GM12891 (cell line): Measurements from ENCODE around the gene RBM38.
"Not testable (repeated sequence)": the region's sequence is repeated elsewhere in the genome, so short reads cannot be mapped to it uniquely, and the experiment has no call there.

Experiments
- DNase-seq: peaks from one replicate; pipeline ENCODE4 v3.0.0; 2011; ENCODE audit warnings: low spot score; ENCODE audit not compliant: insufficient read length
- FAIRE-seq: peaks from 2 replicates; lab custom pipeline; 2011; peaks lifted over from hg19 to GRCh38; lab: Jason Lieb, UNC
- PAX5 ChIP-seq: IDR thresholded peaks from 2 replicates; pipeline ENCODE4 v1.6.1; 2011; ENCODE audit warnings: low read length, moderate library complexity, mild to moderate bottlenecking; ENCODE audit not compliant: insufficient read depth, severe bottlenecking
- POLR2A ChIP-seq: IDR thresholded peaks from 2 replicates; pipeline ENCODE4 v1.6.1; 2011; ENCODE audit warnings: low read depth, low read length, control low read depth
- POLR2AphosphoS5 ChIP-seq: IDR thresholded peaks from 2 replicates; pipeline ENCODE4 v1.6.1; 2011; ENCODE audit warnings: low read depth, low read length, control low read depth
- POU2F2 ChIP-seq: IDR thresholded peaks from 2 replicates; pipeline ENCODE4 v1.6.1; 2011; ENCODE audit warnings: low read depth, mild to moderate bottlenecking, control low read depth, low read length, moderate library complexity
- SPI1 ChIP-seq: IDR thresholded peaks from 2 replicates; pipeline ENCODE4 v1.6.1; 2011; ENCODE audit warnings: low read depth, low read length, control low read depth
- TAF1 ChIP-seq: IDR thresholded peaks from 2 replicates; pipeline ENCODE4 v1.6.1; 2011; ENCODE audit warnings: low read depth, low read length, control low read depth

RBM38 gene

DNA sequence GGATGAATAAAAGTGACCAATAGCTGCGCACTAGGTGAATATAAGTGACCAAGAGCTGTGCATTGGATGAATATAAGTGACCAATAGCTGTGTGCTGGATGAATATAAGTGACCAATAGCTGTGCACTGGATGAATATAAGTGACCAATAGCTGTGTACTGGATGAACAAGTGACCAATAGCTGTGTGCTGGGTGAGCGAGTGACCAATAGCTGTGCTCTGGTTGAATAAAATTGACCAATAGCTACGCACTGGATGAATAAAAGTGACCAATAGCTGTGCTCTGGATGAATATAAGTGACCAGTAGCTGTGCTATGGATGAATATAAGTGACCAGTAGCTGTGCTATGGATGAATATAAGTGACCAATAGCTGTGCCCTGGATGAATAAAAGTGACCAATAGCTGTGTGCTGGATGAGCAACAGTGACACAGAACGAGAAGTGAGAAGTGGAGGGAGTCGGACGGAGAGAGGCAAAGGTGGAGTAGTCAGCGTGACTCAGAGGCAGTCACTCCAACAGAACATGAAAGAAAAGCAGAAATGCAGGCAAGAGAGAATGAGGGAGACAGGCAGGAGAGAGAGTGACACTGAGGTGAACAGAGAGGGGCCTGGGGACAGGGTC lies 38.5 kb downstream of the RBM38 start:
- peak; percentile 71 for TF ChIP-seq SPI1
- no peak for TF ChIP-seq TAF1
- no peak for DNase-seq
- FAIRE-seq, result peak; percentile 84

DNA sequence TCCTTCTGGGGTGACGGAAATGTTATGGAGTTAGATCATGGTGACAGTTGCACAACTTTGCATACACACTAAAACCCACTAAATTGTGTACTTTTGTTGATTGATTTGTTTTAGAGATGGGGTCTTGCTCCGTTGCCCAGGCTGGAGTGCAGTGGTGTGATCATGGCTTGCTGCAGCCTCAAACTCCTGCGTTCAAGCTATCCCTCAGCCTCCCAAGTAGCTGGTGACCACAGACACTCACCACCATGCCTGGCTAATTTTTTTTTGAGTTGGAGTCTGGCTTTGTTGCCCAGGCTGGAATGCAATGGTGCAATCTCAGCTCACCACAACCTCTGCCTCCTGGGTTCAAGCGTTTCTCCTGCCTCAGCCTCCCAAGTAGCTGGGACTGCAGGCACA lies 39.0 kb downstream of the RBM38 start:
- FAIRE-seq, DNase-seq: not testable (repeated sequence)

DNA sequence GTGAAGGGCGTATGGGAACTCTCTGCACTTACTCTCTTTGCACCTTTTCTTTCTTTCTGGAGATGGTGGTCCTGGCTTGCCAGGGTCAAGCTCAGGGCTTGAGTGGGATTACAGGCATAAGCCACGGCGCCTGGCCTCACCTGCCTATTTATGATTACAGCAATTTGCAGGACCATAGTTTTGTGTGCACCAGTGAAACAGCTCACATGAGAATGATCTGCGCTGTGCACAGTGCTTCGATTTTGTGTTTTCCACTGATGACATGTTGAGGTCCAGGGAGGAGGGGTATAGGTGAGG lies 40.3 kb downstream of the RBM38 start:
- TF ChIP-seq POLR2AphosphoS5 (no peak), SPI1 (no peak), POLR2A (no peak), TAF1 (no peak), PAX5 (no peak), POU2F2 (no peak)
- FAIRE-seq, result no peak
- DNase-seq, result no peak

DNA sequence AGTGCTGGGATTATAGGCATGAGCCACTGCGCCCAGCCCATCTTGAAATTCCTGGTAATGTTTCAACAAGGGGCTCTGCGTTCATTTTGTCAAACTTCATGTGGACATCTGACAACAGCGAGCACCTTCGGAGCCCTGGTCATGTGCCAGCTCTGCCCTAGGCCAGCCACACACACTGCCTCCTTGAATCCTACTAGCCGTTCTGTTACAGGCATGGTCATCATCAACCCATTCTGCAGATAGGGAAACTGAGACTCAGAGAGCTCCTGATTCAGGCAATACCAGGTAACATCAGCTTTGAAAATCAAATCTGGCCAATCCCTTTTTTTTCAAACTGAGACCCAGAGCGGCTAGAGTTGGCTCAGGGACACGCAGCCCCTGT lies 41.3 kb downstream of the RBM38 start:
- no peak for FAIRE-seq
- DNase-seq, result no peak
- TF ChIP-seq POLR2AphosphoS5, result no peak
- no peak for TF ChIP-seq POLR2A
- no peak for TF ChIP-seq PAX5
- no peak for TF ChIP-seq SPI1
- no peak for TF ChIP-seq POU2F2
- TF ChIP-seq TAF1, result no peak

DNA sequence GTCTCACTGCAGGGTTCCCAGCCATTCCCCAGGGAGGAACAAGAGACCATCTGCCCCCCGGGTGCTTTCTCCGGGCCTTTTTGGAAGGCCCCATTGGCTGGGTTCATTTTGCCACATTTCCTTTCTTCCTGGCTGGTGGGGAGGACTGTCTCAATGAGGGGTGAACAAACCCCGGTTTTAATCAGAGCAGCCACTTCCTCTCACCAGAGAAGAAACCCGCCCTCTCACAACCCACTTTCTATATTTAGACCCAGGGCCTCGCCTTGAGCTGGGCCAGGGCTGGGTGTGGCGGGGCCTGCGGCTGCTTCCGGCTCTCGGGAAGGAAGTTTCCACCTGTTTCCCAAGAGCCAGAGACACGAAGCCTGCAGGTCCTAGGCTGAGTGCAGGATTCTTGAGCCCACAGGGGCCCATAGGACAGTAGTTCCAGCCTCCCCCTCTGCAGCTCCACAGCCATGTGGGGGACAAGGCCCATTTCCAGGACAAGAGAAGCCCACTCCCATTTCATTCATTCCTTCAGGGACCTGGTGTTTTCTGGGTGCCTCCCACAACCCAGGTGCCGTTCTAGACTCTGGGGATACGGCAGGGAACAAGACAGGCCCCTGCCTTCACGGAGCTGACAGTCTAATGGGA lies 41.8 kb downstream of the RBM38 start:
- DNase-seq (peak; percentile 94), FAIRE-seq (peak; percentile 33)
- no peak for TF ChIP-seq POLR2AphosphoS5
- peak; percentile 91 for TF ChIP-seq SPI1

DNA sequence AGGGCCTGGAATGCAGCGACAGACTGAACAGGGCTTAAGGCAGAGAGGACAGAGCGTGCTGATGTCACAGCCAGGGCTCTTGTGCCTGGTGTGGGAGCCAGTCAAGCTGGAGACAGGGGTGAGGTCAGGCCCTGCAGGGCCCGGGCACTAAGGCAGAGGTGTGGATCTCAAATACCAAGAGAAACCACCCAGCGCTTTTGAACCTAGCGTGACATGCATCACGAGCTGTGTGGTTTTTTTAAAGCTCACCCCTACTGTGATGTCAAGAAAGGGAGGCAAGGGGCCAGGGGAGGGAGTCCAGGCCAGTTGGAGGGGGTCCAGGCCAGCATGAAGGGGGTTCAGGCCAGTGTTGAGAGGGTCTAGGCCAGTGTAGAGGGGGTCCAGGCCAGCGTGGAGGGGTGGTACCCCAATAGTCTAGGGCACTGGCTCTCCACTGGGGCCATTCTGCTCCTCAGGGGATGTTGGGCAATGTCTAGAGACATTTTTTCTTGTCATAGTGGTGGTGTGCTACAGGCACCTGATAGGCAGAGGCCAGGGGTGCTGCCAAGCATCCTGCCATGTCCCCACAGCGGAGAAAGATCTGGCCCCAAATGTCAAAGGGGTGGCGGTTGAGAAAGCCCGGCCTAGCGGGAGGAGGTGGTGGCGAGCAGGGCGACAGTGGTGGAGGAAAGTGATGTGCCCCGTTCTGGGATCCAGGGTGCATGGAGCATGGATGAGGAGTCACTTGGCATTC lies 42.6 kb downstream of the RBM38 start:
- TF ChIP-seq PAX5, result no peak
- no peak for TF ChIP-seq POU2F2
- TF ChIP-seq SPI1, result no peak
- no peak for TF ChIP-seq TAF1
- TF ChIP-seq POLR2AphosphoS5, result no peak
- no peak for TF ChIP-seq POLR2A
- FAIRE-seq, result no peak
- no peak for DNase-seq

DNA sequence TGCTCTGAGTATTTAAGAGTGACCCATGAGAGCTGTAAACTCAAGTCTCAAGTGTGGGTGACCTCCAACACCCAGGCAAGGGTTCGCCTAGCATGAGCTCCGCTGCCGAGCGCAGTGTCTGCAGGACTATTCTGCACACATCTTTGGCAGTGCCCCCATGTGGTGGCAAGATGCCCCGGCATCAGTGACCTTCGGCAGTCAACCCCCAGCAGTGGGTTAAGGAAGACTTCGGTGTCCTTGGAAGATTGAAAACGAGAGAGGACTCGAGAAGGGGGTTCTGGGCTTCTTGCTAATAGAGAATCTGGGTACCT lies 43.1 kb downstream of the RBM38 start:
- FAIRE-seq (no peak), DNase-seq (no peak)
- no peak for TF ChIP-seq POLR2A
- TF ChIP-seq TAF1, result no peak
- TF ChIP-seq SPI1, result no peak
- TF ChIP-seq PAX5, result no peak
- no peak for TF ChIP-seq POU2F2
- TF ChIP-seq POLR2AphosphoS5, result no peak

DNA sequence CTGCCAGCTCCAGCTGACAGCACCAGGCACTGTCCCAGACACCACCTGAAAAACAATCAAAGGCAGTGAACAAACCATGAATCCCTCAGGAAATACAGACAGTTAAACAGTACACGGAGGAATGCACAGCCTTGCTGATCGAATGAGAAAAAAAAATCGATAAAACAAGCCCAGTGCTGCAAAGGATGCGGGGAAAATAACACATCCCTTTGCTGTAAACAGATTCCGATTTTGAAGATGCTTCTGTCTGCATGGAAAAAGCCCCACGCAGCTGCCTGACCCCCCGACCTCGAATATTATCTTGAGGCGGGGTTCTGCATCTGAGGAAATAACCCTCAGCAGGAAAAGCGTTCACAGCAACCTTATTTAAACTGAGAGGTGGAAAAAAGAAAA lies 43.9 kb downstream of the RBM38 start:
- FAIRE-seq (no peak), DNase-seq (no peak)
- TF ChIP-seq TAF1, result no peak
- TF ChIP-seq POU2F2, result no peak
- TF ChIP-seq SPI1, result no peak
- TF ChIP-seq POLR2A, result no peak
- TF ChIP-seq PAX5, result no peak
- no peak for TF ChIP-seq POLR2AphosphoS5

DNA sequence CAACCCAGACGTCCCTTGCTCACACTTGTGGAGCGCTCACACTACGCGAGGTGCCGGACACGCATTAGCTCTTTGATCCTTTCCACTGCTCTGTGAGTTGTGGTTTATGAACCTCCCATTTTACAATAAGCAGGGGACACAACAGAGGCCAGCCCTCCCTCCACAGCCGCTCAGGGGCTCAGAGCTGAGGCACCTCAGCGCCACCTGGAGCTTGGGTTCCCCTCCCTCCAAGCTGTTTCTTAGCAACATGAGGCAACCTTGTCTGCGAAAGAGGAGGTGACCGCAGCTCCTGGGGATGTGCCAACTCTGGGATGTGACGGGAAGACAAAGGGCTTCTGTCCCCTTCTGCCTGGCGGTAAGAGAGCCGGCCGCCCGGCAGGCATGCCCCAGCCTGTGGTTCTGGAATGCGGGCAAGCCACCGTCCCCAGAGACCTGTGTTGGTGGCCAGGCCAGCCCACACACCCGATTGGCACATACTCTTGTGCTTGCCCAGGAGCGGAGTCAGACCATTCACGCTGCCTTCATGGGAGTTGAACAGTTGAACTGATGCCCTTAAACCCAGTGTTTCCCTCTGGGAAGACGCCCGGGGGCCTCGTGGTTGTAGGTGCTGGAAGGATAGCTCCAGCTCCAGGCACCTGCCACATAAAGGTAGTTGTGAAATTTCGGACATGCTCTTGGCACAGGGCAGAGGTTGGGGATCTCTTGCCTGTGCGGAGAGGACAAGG lies 44.5 kb downstream of the RBM38 start:
- DNase-seq (no peak), FAIRE-seq (peak; percentile 69)
- TF ChIP-seq PAX5 (no peak), POU2F2 (no peak), POLR2AphosphoS5 (no peak), POLR2A (no peak), SPI1 (no peak), TAF1 (no peak)

DNA sequence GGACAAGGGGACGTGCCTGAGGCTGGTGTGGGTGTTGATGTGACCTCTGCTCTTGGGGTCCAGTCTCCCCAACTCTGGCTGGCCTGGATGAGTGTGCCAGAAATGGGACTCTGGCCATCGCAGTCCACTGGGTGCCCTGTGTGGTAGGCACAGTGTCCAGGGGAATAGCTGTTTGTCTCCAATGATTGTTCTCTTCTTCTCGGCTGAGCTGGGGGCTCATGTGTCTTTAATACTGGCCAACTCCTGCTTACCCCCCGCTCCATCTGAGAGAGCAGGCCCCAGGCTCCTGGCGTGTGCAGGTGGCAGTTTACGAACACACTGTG lies 45.0 kb downstream of the RBM38 start:
- DNase-seq (no peak), FAIRE-seq (no peak)
- TF ChIP-seq PAX5 (no peak), POU2F2 (no peak), SPI1 (no peak), TAF1 (no peak), POLR2A (no peak), POLR2AphosphoS5 (no peak)
